ENCODE results near the gene FAM81A.
"Not testable (repeated sequence)": the region's sequence is repeated elsewhere in the genome, so short reads cannot be mapped to it uniquely, and the experiment has no call there.

The FAM81A gene

GRCh38 chr15:59428898-59429297 is 9.1 kb upstream of the FAM81A start:
- not testable (repeated sequence) for DNase-seq

- no peak for DNase-seq
Observed at GRCh38 chr15:59432389-59432788, 5.6 kb upstream of the FAM81A start.

- DNase-seq, result no peak
Observed at GRCh38 chr15:59434481-59434880, 3.5 kb upstream of the FAM81A start.

GRCh38 chr15:59436774-59437141 is 1.2 kb upstream of the FAM81A start:
- no peak for DNase-seq

- DNase-seq, result no peak
Observed at GRCh38 chr15:59437142-59437816, 707 bp upstream of the FAM81A start.

GRCh38 chr15:59438625-59439290 is 772 bp downstream of the FAM81A start:
- no peak for DNase-seq

- DNase-seq, result no peak
Observed at GRCh38 chr15:59439576-59439975, 1.6 kb downstream of the FAM81A start.

- DNase-seq, result no peak
Observed at GRCh38 chr15:59443341-59444072, 5.5 kb downstream of the FAM81A start.

GRCh38 chr15:59444081-59444835 is 6.3 kb downstream of the FAM81A start:
- DNase-seq, result no peak

GRCh38 chr15:59444980-59445545 is 7.1 kb downstream of the FAM81A start:
- DNase-seq, result no peak

GRCh38 chr15:59446232-59446957 is 8.4 kb downstream of the FAM81A start:
- DNase-seq, result no peak

- no peak for DNase-seq
Observed at GRCh38 chr15:59447367-59447766, 9.4 kb downstream of the FAM81A start.

- no peak for DNase-seq
Observed at GRCh38 chr15:59448871-59449270, 10.9 kb downstream of the FAM81A start.

GRCh38 chr15:59453474-59454215 is 15.7 kb downstream of the FAM81A start:
- no peak for DNase-seq

- DNase-seq, result no peak
Observed at GRCh38 chr15:59456114-59456513, 18.1 kb downstream of the FAM81A start.

GRCh38 chr15:59457103-59457502 is 19.1 kb downstream of the FAM81A start:
- DNase-seq, result no peak

- no peak for DNase-seq
Observed at GRCh38 chr15:59461521-59461920, 23.5 kb downstream of the FAM81A start.

GRCh38 chr15:59473226-59473625 is 35.2 kb downstream of the FAM81A start:
- no peak for DNase-seq

- DNase-seq, result not testable (repeated sequence)
Observed at GRCh38 chr15:59475161-59475560, 37.2 kb downstream of the FAM81A start.

GRCh38 chr15:59484399-59484798 is 46.4 kb downstream of the FAM81A start:
- no peak for DNase-seq

GRCh38 chr15:59485036-59485435 is 47.0 kb downstream of the FAM81A start:
- no peak for DNase-seq

GRCh38 chr15:59489485-59489884 is 51.5 kb downstream of the FAM81A start:
- DNase-seq, result not testable (repeated sequence)
